Measurements from ENCODE around the gene ALDH7A1.
A peak's percentile ranks its signal among the peaks of the same experiment; 100 is the strongest.
"Not testable (repeated sequence)": the region's sequence is repeated elsewhere in the genome, so short reads cannot be mapped to it uniquely, and the experiment has no call there.

The ALDH7A1 gene

GRCh38 chr5:126531543-126532120, 63.4 kb downstream of the ALDH7A1 start:
- DNase-seq: no peak

DNA sequence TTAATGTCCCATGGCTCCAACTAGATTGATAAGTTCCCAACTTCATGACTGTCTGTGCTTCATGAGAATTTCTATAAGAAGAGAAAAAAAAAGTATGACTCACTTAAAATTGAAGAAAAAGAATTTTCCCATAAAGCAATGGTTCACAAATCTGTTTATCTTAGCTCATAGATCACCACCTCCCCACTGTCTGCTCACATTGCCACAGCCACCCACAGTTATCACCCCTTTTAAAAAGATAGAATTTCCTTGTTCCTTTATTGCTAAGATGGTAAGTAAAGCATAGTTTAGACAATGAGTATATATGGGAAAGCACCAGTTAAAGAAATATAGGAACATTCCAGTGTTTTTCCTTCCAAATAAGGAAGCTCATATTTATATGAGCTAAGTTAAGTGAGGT, 67.1 kb downstream of the ALDH7A1 start:
- DNase-seq: no peak

- no peak for DNase-seq
Measured at GRCh38 chr5:126527158-126527557, 67.9 kb downstream of the ALDH7A1 start.

- no peak for DNase-seq
Measured at GRCh38 chr5:126526493-126526892, 68.5 kb downstream of the ALDH7A1 start.

GRCh38 chr5:126525630-126526245, 69.3 kb downstream of the ALDH7A1 start:
- DNase-seq: no peak

GRCh38 chr5:126523818-126524510, 71.1 kb downstream of the ALDH7A1 start:
- no peak for DNase-seq

DNA sequence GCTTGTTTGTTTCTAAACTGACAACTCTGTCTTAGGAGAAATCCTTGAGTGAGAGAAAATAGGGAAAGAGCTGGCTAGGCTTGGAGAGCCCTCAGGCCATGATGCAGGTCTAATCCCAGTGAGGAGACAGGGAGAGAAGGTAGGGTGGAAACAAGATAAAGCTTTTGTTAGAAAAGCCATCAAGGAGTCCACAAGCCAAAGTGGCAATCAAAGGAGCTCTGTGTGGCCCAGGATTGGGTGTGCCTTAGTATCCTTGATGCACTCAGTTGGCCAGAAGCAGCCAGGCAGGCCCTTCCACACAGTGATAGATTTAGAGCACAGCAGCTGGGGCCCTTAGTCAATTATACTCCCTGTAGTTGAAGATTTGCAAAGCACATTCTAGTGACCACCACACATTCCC, 73.9 kb downstream of the ALDH7A1 start:
- DNase-seq: no peak

DNA sequence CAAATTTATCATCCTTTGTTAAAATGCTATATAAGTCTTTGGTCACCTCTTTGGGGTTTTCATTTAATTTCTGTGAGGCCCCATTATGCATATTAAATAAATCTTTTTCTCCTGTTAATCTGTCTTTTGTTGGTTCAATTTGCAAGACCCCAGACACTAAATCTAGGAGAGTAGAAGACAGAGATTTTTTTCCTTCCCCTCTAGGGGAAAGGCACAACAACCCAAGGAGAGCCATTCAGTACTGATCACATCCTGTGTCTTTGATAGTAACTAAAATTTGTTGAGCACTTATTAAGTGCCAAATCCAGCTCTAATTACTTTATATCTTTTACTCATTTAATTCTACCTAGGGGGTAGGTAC, 74.4 kb downstream of the ALDH7A1 start:
- no peak for DNase-seq

DNA sequence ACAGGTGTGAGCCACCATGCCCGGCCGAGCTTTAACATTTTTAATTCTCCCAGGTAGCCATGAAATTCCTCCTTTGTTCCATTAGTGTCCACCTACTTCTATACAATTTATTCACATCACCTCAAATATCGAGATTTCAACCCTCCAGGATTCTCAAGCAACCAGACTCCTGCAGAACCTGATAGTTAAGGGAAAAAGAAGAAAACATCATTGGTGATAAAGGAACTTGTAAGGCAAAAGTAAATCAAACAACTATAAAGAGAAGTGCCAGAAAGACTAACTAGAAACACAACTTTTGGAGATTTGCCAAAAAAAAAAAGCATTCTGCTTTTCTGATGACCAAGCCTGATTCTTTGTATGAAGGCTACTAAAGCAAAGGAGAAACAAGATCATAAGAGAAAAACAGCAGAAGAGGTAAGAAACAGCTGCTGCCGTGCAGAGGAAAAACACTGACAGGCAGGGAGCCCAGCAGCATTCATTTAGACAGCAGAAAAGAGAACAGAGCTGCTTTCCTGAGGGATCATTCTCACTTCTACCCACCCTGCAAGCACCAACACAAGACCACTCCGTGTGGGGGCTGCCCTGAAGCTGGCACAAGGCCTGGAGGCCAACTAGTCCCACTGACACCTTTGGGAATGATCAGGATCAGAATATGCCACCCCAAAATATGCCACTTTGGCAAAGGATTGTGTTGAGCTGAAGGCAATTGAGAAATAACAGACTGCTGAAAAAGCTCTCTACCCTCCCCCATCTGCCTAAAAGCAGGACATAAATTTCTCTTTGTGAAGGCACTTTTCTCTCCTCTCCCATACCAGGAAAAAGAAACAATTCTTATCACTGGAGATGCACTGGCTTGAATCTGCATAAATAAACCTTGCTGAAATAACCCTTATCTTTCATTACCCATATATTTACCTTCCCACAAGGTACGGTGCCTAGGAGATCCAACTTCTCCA, 75.1 kb downstream of the ALDH7A1 start:
- DNase-seq: peak; percentile 17

- DNase-seq: not testable (repeated sequence)
Measured at GRCh38 chr5:126519223-126519622, 75.8 kb downstream of the ALDH7A1 start.

DNA sequence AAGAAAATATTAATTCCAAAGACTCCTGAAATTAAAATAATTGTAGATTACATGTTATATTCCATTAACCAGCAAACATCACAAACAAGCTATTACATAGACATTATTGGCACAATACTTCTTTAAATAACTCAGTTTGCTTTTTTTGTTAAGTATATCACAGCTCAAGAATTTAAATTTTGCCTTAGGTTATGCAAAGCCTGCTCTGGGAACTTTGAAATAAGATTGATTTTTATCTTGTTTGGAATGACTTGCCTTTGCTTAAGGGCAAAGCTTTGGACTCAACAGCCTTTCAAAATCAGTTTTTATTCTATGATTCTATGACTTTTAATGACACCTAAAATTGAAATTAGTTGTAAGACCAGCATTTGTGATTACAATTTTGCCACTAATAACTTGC, 78.2 kb downstream of the ALDH7A1 start:
- DNase-seq: no peak

DNA sequence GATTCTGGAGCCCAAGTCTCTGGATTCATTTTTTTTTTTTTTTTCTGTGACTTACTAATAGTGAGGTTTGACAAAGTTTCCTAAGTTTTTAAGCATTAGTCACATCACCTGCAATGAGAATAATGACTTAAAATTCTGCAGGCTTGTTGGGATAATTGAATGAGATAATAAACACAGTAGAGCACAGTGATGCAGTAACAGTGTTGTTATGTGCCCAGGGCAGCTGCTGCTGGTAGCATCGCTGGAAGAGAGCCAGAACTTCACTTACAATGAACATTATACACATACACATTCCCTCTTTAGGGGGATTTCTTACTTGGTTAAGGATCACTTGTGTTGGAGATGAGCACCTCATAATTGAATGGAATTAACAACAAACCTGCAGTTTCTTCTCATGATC, 78.9 kb downstream of the ALDH7A1 start:
- peak; percentile 61 for DNase-seq

- no peak for DNase-seq
Measured at GRCh38 chr5:126515337-126515736, 79.7 kb downstream of the ALDH7A1 start.

DNA sequence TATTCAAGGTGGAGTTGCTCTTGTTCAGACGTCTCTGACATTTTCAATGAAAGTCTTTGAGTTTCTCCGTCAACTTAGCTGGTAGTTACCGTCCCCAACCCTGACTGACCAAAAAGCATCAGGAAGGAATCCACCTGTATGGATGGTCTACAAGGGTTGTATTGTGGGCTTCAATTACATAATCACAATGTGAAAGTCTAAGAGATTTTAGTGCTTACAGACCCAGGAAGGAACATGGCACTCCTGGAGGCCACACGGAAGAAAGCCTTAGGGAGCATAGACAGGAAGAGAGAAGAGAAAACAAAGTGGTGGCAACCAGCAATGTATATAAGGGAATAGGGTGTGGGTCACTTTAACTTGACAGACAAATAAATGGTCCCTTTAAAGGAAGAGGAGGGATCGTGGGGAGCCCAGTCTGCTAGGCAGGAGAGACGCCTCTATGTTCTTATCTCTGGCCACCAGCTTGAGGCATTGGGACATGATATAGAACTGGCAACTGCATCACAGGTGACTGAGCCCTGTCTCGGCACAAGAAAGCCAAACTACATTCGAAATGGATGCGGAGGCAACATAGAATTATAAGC, 80.4 kb downstream of the ALDH7A1 start:
- no peak for DNase-seq

DNA sequence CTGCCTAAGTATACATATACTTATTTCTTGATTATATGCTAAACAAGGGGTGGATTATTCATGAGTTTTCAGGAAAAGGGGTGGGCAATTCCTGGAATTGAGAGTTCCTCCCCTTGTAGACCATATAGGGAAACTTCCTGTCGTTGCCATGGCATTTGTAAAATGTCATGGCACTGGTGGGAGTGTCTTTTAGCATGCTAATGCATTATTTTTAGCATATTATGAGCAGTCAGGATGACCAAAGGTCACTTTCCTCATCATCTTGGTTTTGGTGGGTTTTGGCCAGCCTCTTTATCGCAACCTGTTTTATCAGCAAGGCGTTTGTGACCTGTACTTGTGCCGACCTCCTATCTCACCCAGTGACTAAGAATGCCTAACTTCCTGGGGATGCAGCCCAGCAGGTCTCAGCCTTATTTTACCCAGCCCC, 80.9 kb downstream of the ALDH7A1 start:
- no peak for DNase-seq

DNA sequence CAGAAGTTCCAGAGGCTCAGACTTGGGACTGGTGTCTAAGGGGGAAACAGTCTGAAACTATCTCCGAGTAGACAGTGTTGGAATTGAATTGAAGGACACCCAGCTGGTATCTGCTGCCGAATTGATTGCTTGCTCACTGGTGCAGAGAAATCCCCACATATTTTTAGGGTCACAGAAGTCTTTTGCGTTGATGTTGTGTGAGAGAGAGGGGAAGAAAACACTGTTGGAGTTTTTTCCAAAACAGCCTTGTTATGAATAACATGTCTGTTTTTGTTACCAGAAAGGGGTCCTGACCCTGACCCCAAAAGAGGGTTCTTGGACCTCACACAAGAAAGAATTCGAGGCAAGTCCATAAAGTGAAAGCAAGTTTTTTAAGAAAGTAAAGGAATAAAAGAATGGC, 81.3 kb downstream of the ALDH7A1 start:
- DNase-seq: no peak

- no peak for DNase-seq
Measured at GRCh38 chr5:126513302-126513701, 81.7 kb downstream of the ALDH7A1 start.

- DNase-seq: no peak
Measured at GRCh38 chr5:126512451-126512850, 82.6 kb downstream of the ALDH7A1 start.

GRCh38 chr5:126511961-126512360, 83.1 kb downstream of the ALDH7A1 start:
- no peak for DNase-seq

GRCh38 chr5:126509339-126509738, 85.7 kb downstream of the ALDH7A1 start:
- DNase-seq: no peak

GRCh38 chr5:126508962-126509279, 86.1 kb downstream of the ALDH7A1 start:
- DNase-seq: no peak

GRCh38 chr5:126508251-126508961, 86.6 kb downstream of the ALDH7A1 start:
- DNase-seq: no peak

- no peak for DNase-seq
Measured at GRCh38 chr5:126506079-126506478, 88.9 kb downstream of the ALDH7A1 start.

Measured in NCI-H1694 (cell line).